Type B pancreatic cell (in vitro differentiated cells): Measurements from ENCODE around the gene B4GALT3. TPM values are rescaled to one million over a fixed set of nuclear protein-coding genes. Genes with fewer than 3 reads are reported as not detected.

Experiments used
- DNase-seq: peaks from one replicate; pipeline ENCODE4 v3.0.0; 2021; ENCODE audit warnings: mixed read lengths; ENCODE audit not compliant: unreplicated experiment; ENCODE audit errors: extremely low spot score
- H3K27ac Mint-ChIP-seq: 2 replicates; pipeline ENCODE4 v1.8.0; 2021; ENCODE audit warnings: mild to moderate bottlenecking, mixed read lengths
- H3K27me3 Mint-ChIP-seq: 2 replicates; pipeline ENCODE4 v1.8.0; 2021; ENCODE audit warnings: mixed read lengths
- H3K36me3 Mint-ChIP-seq: 2 replicates; pipeline ENCODE4 v1.8.0; 2021; ENCODE audit warnings: mixed read lengths
- H3K4me1 Mint-ChIP-seq: one replicate; pipeline ENCODE4 v1.8.0; 2021; ENCODE audit warnings: mixed read lengths; ENCODE audit not compliant: unreplicated experiment
- H3K4me3 Mint-ChIP-seq: 2 replicates; pipeline ENCODE4 v1.8.0; 2021; ENCODE audit warnings: mild to moderate bottlenecking, mixed read lengths
- H3K9me3 Mint-ChIP-seq: 2 replicates; pipeline ENCODE4 v1.8.0; 2021; ENCODE audit warnings: mixed read lengths
- CTCF ChIP-seq: fragments of 200-600 bp; sonication (generic); conservative IDR thresholded peaks from 2 replicates; pipeline ENCODE4 v1.5.0; 2021; ENCODE audit warnings: antibody characterized with exemption, mild to moderate bottlenecking
- total RNA-seq: library from RNA; stranded (reverse); gene quantifications from 2 replicates; pipeline ENCODE4 v1.2.1, GENCODE V29; 2021; ENCODE audit warnings: low replicate concordance

B4GALT3 gene
- total RNA-seq, 1 donor from 2014 or later = 42.4 TPM

GRCh38 chr1:161161652-161162051 lies 15.7 kb downstream of the B4GALT3 start:
- peaks cover 34% of the 10 kb centered on the region for H3K4me1 Mint-ChIP-seq
- no peak for TF ChIP-seq CTCF
- peak overlapping the region; percentile 51 for H3K4me3 Mint-ChIP-seq
- peaks cover 13% of the 10 kb centered on the region for H3K36me3 Mint-ChIP-seq
- DNase-seq = no peak
- no peaks in the 10 kb centered on the region for H3K9me3 Mint-ChIP-seq
- no peak overlapping the region for H3K27ac Mint-ChIP-seq
- H3K27me3 Mint-ChIP-seq = no peaks in the 10 kb centered on the region

- no peaks in the 10 kb centered on the region for H3K9me3 Mint-ChIP-seq
- H3K36me3 Mint-ChIP-seq = peaks cover 13% of the 10 kb centered on the region
- peak overlapping the region; percentile 66 for H3K27ac Mint-ChIP-seq
- H3K4me1 Mint-ChIP-seq = peaks cover 32% of the 10 kb centered on the region
- H3K4me3 Mint-ChIP-seq = peak overlapping the region; percentile 95
- TF ChIP-seq CTCF = no peak
- no peaks in the 10 kb centered on the region for H3K27me3 Mint-ChIP-seq
- no peak for DNase-seq
Measured at GRCh38 chr1:161160671-161161145, 16.6 kb downstream of the B4GALT3 start.

- H3K9me3 Mint-ChIP-seq = no peaks in the 10 kb centered on the region
- peak overlapping the region; percentile 93 for H3K27ac Mint-ChIP-seq
- no peak for TF ChIP-seq CTCF
Measured at GRCh38 chr1:161159913-161160243, 17.4 kb downstream of the B4GALT3 start.

GRCh38 chr1:161159087-161159912 lies 18.0 kb downstream of the B4GALT3 start, which contains the start of gene USP21:
TSS of gene USP21 (plus strand) at chr1:161159500. CDS start at chr1:161160641, 1,141 bp downstream.
- peaks cover 42% of the 10 kb centered on the region for H3K4me1 Mint-ChIP-seq
- DNase-seq = peak; percentile 93
- H3K27ac Mint-ChIP-seq = peak within 1 kb of the TSS; percentile 93
- no peaks in the 10 kb centered on the region for H3K27me3 Mint-ChIP-seq
- no peaks in the 10 kb centered on the region for H3K9me3 Mint-ChIP-seq
- peaks cover 12% of the 10 kb centered on the region for H3K36me3 Mint-ChIP-seq
- peak within 1 kb of the TSS; percentile 95 for H3K4me3 Mint-ChIP-seq
- TF ChIP-seq CTCF = peak; percentile 38

More at GRCh38 chr1:161159913-161160243, 17.4 kb downstream of the B4GALT3 start:
- peak overlapping the region; percentile 95 for H3K4me3 Mint-ChIP-seq
- DNase-seq = no peak
- H3K36me3 Mint-ChIP-seq = peaks cover 13% of the 10 kb centered on the region
- H3K4me1 Mint-ChIP-seq = peaks cover 40% of the 10 kb centered on the region
- H3K27me3 Mint-ChIP-seq = no peaks in the 10 kb centered on the region

- DNase-seq = no peak
- Mint-ChIP-seq H3K27me3 (no peaks in the 10 kb centered on the region), H3K4me1 (peaks cover 47% of the 10 kb centered on the region), H3K4me3 (peak overlapping the region; percentile 95), H3K27ac (peak overlapping the region; percentile 93), H3K36me3 (peaks cover 7% of the 10 kb centered on the region), H3K9me3 (no peaks in the 10 kb centered on the region)
- no peak for TF ChIP-seq CTCF
Measured at GRCh38 chr1:161158316-161159010, 18.8 kb downstream of the B4GALT3 start.
